Calu3 (cell line): ENCODE measurements around the gene SLC25A4. TPM values are rescaled to one million over a fixed set of nuclear protein-coding genes. Genes with fewer than 3 reads are reported as not detected.
"Not testable (repeated sequence)": the region's sequence is repeated elsewhere in the genome, so short reads cannot be mapped to it uniquely, and the experiment has no call there.

ENCODE experiments used
- BruUV-seq: library from RNA; stranded (reverse); fragments of 400-500 nt; replicated peaks from 2 replicates; lab custom pipeline; 2021; lab: Mats Ljungman, UMichigan
- CTCF ChIA-PET: fragments of 300-600 bp; sonication (Branson Sonifier 250); formaldehyde crosslinking; loops from one replicate; lab custom pipeline; 2022; ENCODE audit warnings: antibody characterized with exemption; lab: Charles Lee
- DNase-seq: peaks from one replicate; pipeline ENCODE4 v3.0.0; 2022
- H3K27ac Mint-ChIP-seq: one replicate; pipeline ENCODE4 v1.8.0; 2022; ENCODE audit warnings: mixed read lengths; ENCODE audit not compliant: unreplicated experiment
- H3K27me3 Mint-ChIP-seq: one replicate; pipeline ENCODE4 v1.8.0; 2022; ENCODE audit warnings: mixed read lengths; ENCODE audit not compliant: unreplicated experiment
- H3K36me3 Mint-ChIP-seq: one replicate; pipeline ENCODE4 v1.8.0; 2022; ENCODE audit warnings: mild to moderate bottlenecking, moderate library complexity, mixed read lengths; ENCODE audit not compliant: insufficient read depth, unreplicated experiment
- H3K4me1 Mint-ChIP-seq: one replicate; pipeline ENCODE4 v1.8.0; 2022; ENCODE audit warnings: mild to moderate bottlenecking, low read depth, mixed read lengths; ENCODE audit not compliant: unreplicated experiment
- H3K4me3 Mint-ChIP-seq: one replicate; pipeline ENCODE4 v1.8.0; 2022; ENCODE audit warnings: mild to moderate bottlenecking, low read depth, moderate library complexity, mixed read lengths; ENCODE audit not compliant: unreplicated experiment
- H3K9me3 Mint-ChIP-seq: one replicate; pipeline ENCODE4 v1.8.0; 2022; ENCODE audit warnings: low read depth, mixed read lengths; ENCODE audit not compliant: unreplicated experiment
- intact Hi-C: fragments of 100-400 bp; cut with micrococcal nuclease; formaldehyde crosslinking; loops from one replicate; pipeline ENCODE4 v1.10.0; 2022; ENCODE audit not compliant: unreplicated experiment
- total RNA-seq: library from RNA; stranded (reverse); gene quantifications from 2 replicates; pipeline ENCODE4 v1.2.3, GENCODE V29; 2022
- TF ChIP-seq, protein P1 (sequence below): fragments of 200-600 bp; IDR thresholded peaks from one replicate; pipeline ENCODE4 v1.8.0; 2022; ENCODE audit warnings: antibody characterized with exemption; ENCODE audit not compliant: unreplicated experiment

Gene SLC25A4
- total RNA-seq, 1 experiment from 2014 or later, result 15.2 TPM

DNA sequence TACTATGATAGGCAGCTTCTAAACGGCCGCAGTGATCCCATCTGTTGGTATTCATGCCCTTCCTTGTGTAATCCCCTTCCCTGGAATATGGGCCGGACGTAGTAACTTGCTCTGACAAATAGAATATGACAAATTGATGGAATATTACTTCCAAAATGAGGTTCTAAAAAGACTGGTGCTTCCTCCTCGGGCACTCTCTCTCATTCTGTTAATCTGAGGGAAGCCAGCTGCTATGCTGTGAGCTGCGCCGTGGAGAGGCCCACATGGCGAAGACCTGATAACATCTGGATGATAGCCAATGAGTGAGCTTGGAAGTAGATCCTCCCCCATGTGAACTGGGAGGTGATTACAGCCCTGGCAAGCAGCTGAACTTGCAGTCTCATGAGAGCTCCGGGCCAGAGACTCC is 27.2 kb upstream of the SLC25A4 start:
- TF ChIP-seq, protein P1, sequence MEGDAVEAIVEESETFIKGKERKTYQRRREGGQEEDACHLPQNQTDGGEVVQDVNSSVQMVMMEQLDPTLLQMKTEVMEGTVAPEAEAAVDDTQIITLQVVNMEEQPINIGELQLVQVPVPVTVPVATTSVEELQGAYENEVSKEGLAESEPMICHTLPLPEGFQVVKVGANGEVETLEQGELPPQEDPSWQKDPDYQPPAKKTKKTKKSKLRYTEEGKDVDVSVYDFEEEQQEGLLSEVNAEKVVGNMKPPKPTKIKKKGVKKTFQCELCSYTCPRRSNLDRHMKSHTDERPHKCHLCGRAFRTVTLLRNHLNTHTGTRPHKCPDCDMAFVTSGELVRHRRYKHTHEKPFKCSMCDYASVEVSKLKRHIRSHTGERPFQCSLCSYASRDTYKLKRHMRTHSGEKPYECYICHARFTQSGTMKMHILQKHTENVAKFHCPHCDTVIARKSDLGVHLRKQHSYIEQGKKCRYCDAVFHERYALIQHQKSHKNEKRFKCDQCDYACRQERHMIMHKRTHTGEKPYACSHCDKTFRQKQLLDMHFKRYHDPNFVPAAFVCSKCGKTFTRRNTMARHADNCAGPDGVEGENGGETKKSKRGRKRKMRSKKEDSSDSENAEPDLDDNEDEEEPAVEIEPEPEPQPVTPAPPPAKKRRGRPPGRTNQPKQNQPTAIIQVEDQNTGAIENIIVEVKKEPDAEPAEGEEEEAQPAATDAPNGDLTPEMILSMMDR, result no peak
- H3K4me3 Mint-ChIP-seq, result peak overlapping the region; percentile 17
- DNase-seq, result peak; percentile 55
- no peaks in the 10 kb centered on the region for H3K9me3 Mint-ChIP-seq
- H3K36me3 Mint-ChIP-seq, result peaks cover 1% of the 10 kb centered on the region
- BruUV-seq, result no TSS peak
- intact Hi-C loops, result no loop called here
- CTCF ChIA-PET, result interaction anchor here (0.9 to 1.3 kb wide), 4 partner anchors 15 to 20 kb away, joined by 3 to 8 read pairs (median 3); no protein-coding TSS in a partner anchor
- H3K27ac Mint-ChIP-seq, result peak overlapping the region; percentile 67
- no peaks in the 10 kb centered on the region for H3K27me3 Mint-ChIP-seq
- peaks cover 23% of the 10 kb centered on the region for H3K4me1 Mint-ChIP-seq

DNA sequence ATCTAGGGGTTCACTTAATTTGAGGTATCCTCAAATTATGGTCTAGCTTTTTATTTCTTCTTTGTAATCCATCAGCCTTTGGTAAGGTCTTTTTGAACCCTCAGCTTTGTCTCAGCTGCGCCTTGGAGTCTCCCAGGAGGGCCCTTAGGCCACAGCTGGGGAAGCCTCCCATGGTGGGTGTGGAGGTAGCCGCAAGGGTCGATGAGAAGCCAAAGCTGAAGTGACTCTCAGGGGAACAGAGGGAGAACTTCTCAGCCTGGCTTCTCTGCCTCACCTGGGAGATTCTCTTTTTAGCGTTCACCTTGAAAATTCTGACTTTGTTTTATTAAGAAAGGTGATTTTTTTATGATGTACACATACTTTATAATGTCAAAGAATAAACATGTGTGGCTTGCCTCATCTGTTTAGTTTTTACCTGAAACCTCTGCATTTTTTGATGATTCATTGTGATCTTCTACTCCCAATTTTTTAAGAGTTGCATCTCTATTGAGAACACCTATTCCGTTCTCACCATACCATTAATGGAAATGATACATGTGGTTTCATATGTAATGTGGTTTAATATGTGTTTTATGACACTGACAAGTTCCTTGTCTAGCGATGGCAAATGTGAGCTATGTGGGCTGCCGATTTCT is 25.6 kb upstream of the SLC25A4 start:
- intact Hi-C loops, result no loop called here
- no peaks in the 10 kb centered on the region for H3K36me3 Mint-ChIP-seq
- no TSS peak for BruUV-seq
- H3K9me3 Mint-ChIP-seq, result no peaks in the 10 kb centered on the region
- TF ChIP-seq, protein P1, result no peak
- no peak overlapping the region for H3K27ac Mint-ChIP-seq
- CTCF ChIA-PET, result no interaction called here
- no peak overlapping the region for H3K4me3 Mint-ChIP-seq
- DNase-seq, result no peak
- H3K27me3 Mint-ChIP-seq, result no peaks in the 10 kb centered on the region
- H3K4me1 Mint-ChIP-seq, result peaks cover 17% of the 10 kb centered on the region

DNA sequence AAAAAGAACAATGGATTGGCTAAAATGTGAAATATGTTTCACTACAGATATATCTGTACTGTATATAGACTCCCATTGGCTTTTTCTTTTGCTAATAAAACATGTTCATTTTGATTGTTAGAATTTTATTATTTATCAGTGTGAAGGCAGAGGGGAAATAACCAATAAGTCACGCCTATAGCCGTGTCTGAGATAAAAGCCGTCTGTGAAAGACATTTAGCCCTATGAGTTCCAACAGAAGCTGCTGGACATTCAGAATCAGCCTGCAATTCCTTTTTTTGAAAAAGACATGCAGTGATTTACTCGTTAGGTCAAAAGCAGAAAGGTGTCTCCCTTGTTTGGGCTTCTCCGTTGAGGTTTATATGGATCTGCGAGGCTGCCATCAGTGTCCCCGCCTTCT is 24.2 kb upstream of the SLC25A4 start:
- Mint-ChIP-seq H3K27me3 (no peaks in the 10 kb centered on the region), H3K4me3 (no peak overlapping the region), H3K4me1 (peaks cover 12% of the 10 kb centered on the region), H3K9me3 (no peaks in the 10 kb centered on the region), H3K36me3 (no peaks in the 10 kb centered on the region), H3K27ac (no peak overlapping the region)
- no peak for DNase-seq
- CTCF ChIA-PET, result no interaction called here
- no TSS peak for BruUV-seq
- intact Hi-C loops, result no loop called here
- TF ChIP-seq, protein P1, result no peak

DNA sequence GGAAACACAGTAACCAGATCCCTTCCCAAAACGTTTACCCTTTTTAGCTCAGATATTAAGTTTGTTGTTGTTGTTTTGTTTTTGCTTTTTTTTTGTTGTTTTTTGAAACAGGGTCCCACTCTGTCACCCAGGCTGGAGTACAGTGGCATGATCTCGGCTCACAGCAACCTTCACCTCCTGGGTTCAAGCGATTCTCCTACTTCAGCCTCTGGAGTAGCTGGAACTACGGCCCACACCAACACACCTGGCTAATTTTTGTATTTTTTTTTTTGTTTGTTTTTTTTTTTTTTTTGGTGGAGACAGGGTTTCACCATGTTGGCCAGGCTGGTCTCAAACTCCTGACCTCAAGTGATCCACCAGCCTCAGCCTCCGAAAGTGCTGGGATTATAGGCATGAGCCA is 23.6 kb upstream of the SLC25A4 start:
- H3K27me3 Mint-ChIP-seq, H3K27ac Mint-ChIP-seq, H3K4me1 Mint-ChIP-seq, BruUV-seq, H3K9me3 Mint-ChIP-seq, H3K36me3 Mint-ChIP-seq, DNase-seq, CTCF ChIA-PET, intact Hi-C loops, H3K4me3 Mint-ChIP-seq: not testable (repeated sequence)

DNA sequence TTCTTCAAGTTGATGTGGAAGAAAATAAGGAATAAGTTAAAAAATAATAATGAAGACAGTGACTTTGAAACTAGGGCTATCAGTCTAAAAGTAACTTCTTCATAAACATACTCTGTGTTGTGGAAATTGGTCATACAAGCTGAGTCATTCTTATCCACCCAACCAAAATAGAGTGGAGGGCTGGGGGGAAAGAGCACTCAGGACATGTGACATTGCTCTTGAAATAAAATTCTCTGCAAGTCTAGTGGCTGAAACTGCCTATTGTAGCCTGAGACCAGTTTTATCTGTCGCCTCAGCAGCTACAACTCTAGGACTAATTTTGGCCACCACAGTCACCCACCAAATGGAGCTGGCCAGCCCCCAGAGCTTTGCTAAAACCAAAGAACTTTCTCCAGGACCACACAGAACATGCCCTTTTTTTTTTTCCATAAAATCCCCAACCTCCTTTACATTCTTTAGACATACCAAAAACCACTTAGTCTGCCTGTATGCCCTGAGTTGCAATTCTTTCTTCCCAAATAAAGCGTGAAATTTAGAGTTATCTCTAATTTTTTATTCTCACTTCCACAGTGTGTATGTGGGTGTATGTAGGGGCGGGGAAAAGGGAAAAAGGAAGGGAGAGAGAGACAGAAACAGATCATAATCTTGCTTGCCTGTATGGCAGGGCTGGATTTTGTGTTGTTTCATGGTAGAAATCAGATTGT is 23.0 kb upstream of the SLC25A4 start:
- intact Hi-C loops, result no loop called here
- no peak overlapping the region for H3K4me3 Mint-ChIP-seq
- BruUV-seq, result no TSS peak
- no peaks in the 10 kb centered on the region for H3K36me3 Mint-ChIP-seq
- no peak for DNase-seq
- TF ChIP-seq, protein P1, result no peak
- peaks cover 8% of the 10 kb centered on the region for H3K4me1 Mint-ChIP-seq
- no peaks in the 10 kb centered on the region for H3K9me3 Mint-ChIP-seq
- CTCF ChIA-PET, result no interaction called here
- no peaks in the 10 kb centered on the region for H3K27me3 Mint-ChIP-seq
- no peak overlapping the region for H3K27ac Mint-ChIP-seq
